Cardiac muscle cell (in vitro differentiated cells and primary cell): ENCODE data around the gene ACY1. TPM values are rescaled to one million over a fixed set of nuclear protein-coding genes. Genes with fewer than 3 reads are reported as not detected.
"Not testable (repeated sequence)": the region's sequence is repeated elsewhere in the genome, so short reads cannot be mapped to it uniquely, and the experiment has no call there.

Experiments
- DNase-seq, 2 donors: peaks; one replicate each; pipeline versions ENCODE4 v3.0.0 to v3.0.0-alpha.2; 2010 to 2017; ENCODE audit warnings: low read depth in 1 of 2, low spot score in 1 of 2
- H3K27ac ChIP-seq: fragments of 200-600 bp; sonication (generic); 2 replicates; pipeline ENCODE4 v1.5.1; 2016
- H3K27me3 ChIP-seq: fragments of 200-600 bp; sonication (generic); 2 replicates; pipeline ENCODE4 v1.6.0; 2016; ENCODE audit warnings: control low read depth
- H3K36me3 ChIP-seq: fragments of 200-600 bp; sonication (generic); 2 replicates; pipeline ENCODE4 v1.5.1; 2016; ENCODE audit warnings: control low read depth
- H3K4me1 ChIP-seq: fragments of 200-600 bp; sonication (generic); 2 replicates; pipeline ENCODE4 v1.8.1; 2017; ENCODE audit warnings: low read depth, mild to moderate bottlenecking, mixed run types
- H3K4me3 ChIP-seq: fragments of 200-600 bp; sonication (generic); 2 replicates; pipeline ENCODE4 v1.5.1; 2016; ENCODE audit warnings: mild to moderate bottlenecking
- H3K9me3 ChIP-seq: fragments of 200-600 bp; sonication (generic); 2 replicates; pipeline ENCODE4 v1.5.1; 2017; ENCODE audit warnings: low read depth, mild to moderate bottlenecking, control low read depth
- polyA plus RNA-seq: library from polyadenylated mRNA; unstranded; fragments of >200 nt; fragmentation: Nextera tagmentation; extraction: Ambion mirVana; gene quantifications from 2 replicates; pipeline ENCODE4 v1.2.1, GENCODE V29; 2016
- total RNA-seq: library from RNA; depleted of rRNA; stranded (reverse); fragments of >200 nt; gene quantifications from 2 replicates; pipeline ENCODE4 v1.2.3, GENCODE V29; 2016
- TF ChIP-seq, protein P1 (sequence below): IDR thresholded peaks from 2 replicates; pipeline ENCODE4 v1.5.1; 2012; ENCODE audit warnings: low read depth, mild to moderate bottlenecking, low read length

ACY1 gene
- total and polyA plus RNA-seq, 2 experiments from 2014 or later = 87.7 to 125 TPM

DNA sequence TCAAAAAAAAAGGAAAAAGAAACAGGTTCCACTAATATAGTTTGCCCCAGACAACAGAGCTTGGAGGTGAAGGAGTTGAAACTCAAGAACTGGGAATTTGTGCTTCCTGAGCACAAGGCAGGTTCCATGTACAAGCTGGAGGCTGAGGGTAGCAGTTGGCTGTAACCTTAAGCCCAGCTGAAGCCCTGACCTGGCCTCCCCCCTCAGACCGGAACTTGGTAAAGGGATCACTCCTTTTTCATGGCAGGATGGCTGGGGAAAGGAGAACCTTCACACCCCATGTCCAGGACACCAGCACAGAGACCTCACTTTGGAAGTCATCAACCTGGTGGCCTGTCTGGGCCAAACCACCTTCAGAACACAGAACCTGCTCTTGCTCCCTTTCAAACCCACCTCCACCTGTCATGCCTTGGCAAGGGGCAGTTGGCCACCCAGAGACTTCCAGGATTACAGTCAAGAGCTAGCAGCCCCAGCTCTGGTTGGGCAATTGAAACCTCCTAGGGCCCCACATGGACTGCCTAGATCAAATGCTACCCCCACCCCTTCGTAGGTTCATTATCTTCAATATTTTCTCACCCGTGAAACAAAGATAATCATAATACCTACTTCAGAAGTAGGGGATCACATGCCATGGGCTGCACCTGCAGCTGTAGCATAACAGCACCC lies 8.8 kb downstream of the ACY1 start:
- Histone ChIP-seq H3K36me3 (peaks cover 15% of the 10 kb centered on the region), H3K27me3 (no peaks in the 10 kb centered on the region), H3K9me3 (no peaks in the 10 kb centered on the region), H3K27ac (peak overlapping the region; percentile 66), H3K4me3 (no peak overlapping the region), H3K4me1 (peaks cover 9% of the 10 kb centered on the region)
- DNase-seq = no peak
- TF ChIP-seq, protein P1, sequence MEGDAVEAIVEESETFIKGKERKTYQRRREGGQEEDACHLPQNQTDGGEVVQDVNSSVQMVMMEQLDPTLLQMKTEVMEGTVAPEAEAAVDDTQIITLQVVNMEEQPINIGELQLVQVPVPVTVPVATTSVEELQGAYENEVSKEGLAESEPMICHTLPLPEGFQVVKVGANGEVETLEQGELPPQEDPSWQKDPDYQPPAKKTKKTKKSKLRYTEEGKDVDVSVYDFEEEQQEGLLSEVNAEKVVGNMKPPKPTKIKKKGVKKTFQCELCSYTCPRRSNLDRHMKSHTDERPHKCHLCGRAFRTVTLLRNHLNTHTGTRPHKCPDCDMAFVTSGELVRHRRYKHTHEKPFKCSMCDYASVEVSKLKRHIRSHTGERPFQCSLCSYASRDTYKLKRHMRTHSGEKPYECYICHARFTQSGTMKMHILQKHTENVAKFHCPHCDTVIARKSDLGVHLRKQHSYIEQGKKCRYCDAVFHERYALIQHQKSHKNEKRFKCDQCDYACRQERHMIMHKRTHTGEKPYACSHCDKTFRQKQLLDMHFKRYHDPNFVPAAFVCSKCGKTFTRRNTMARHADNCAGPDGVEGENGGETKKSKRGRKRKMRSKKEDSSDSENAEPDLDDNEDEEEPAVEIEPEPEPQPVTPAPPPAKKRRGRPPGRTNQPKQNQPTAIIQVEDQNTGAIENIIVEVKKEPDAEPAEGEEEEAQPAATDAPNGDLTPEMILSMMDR = no peak

GRCh38 chr3:51993657-51994056 lies 10.3 kb downstream of the ACY1 start:
- H3K9me3 ChIP-seq, H3K27ac ChIP-seq, H3K27me3 ChIP-seq, H3K4me3 ChIP-seq, DNase-seq: not testable (repeated sequence)
- Histone ChIP-seq H3K4me1 (peaks cover 12% of the 10 kb centered on the region), H3K36me3 (peaks cover 15% of the 10 kb centered on the region)

- Histone ChIP-seq H3K27ac (peak overlapping the region; percentile 92), H3K27me3 (no peaks in the 10 kb centered on the region), H3K4me1 (peaks cover 12% of the 10 kb centered on the region), H3K4me3 (peak overlapping the region; percentile 80), H3K9me3 (no peaks in the 10 kb centered on the region), H3K36me3 (peaks cover 15% of the 10 kb centered on the region)
- no peak for DNase-seq
- TF ChIP-seq, protein P1 = no peak
Observed at GRCh38 chr3:51994530-51994929, 11.2 kb downstream of the ACY1 start.

DNA sequence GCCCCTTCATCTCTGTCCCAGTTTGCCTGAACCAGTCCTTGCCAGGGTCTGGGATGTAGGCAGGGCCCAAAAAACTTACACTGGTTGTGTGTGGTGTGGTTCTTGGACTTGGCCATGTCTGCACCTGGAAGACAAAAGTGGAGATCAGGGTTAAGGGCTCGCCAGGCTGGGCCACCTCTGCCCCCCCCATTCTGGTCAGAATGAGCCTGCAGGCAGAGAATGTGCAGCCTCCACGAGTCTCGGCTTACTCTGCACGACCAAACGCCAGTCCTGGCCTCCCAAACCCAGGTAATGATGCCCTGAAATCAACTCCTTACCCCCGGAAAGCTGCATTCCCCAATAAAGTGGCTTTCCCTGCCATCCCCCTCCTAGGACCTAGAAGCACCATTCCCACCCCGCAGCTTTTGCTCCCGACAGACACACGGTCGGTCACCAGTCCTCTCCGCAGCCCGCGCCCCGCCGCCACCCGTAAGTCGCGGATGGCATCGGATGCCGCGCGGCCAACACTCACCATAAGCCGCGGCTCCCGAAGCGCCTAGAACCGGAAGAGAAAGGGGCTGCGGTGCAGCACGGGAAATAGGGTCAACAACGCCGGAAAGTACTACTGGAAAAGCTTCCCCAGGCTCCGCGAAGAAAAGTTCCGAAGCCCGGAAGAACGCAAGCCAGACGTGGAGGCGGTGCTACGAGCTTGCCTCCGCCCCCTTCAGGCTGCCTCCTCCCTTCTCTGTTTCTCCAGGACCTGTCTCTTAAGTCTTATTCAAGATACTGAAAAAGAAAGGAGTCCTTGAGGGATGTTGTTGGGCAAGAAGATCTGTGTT lies 12.2 kb downstream of the ACY1 start, which contains the start of gene RPL29:
RPL29 (minus strand) TSS at position 550 of the 818 bp plus-strand sequence; CDS start at position 116, 434 bp downstream.
- peak within 1 kb of the TSS; percentile 92 for H3K27ac ChIP-seq
- H3K4me3 ChIP-seq = peak within 1 kb of the TSS; percentile 80
- peaks cover 12% of the 10 kb centered on the region for H3K4me1 ChIP-seq
- TF ChIP-seq, protein P1 = no peak
- no peaks in the 10 kb centered on the region for H3K27me3 ChIP-seq
- peaks cover 15% of the 10 kb centered on the region for H3K36me3 ChIP-seq
- no peaks in the 10 kb centered on the region for H3K9me3 ChIP-seq
- peak; percentile 93 to 98 for DNase-seq

- H3K36me3 ChIP-seq = peaks cover 15% of the 10 kb centered on the region
- H3K4me1 ChIP-seq = peaks cover 12% of the 10 kb centered on the region
- no peak for DNase-seq
- H3K9me3 ChIP-seq = no peaks in the 10 kb centered on the region
- H3K4me3 ChIP-seq = no peak overlapping the region
- H3K27ac ChIP-seq = no peak overlapping the region
- TF ChIP-seq, protein P1 = no peak
- no peaks in the 10 kb centered on the region for H3K27me3 ChIP-seq
Observed at GRCh38 chr3:51997172-51997571, 13.8 kb downstream of the ACY1 start.
